ENCODE measurements around the gene AOPEP. TPM values are rescaled to one million over a fixed set of nuclear protein-coding genes. Genes with fewer than 3 reads are reported as not detected.

Gene AOPEP
- total RNA-seq, 6 donors from 2014 or later, result 55.4 to 410 (median 111) TPM

- Histone ChIP-seq H3K27ac (peak overlapping the region in 1 of 4 donors; percentile 19), H3K4me3 (no peak overlapping the region), H3K4me1 (peaks cover 5 to 31% (median 20%) of the 10 kb centered on the region in 4 donors), H3K27me3 (no peaks in the 10 kb centered on the region), H3K9me3 (peaks cover 0 to 5% (median 0%) of the 10 kb centered on the region in 4 donors), H3K36me3 (no peaks in the 10 kb centered on the region)
- WGBS, 2 donors, result 83 to 84% methylated on average over 4 of the region's 4 CpGs
- TF ChIP-seq POLR2AphosphoS5 (IDR thresholded peaks at IDR 0.05) (no peak), POLR2A (IDR thresholded peaks at IDR 0.05) (no peak), CTCF (IDR thresholded peaks at IDR 0.05) (no peak), EP300 (IDR thresholded peaks at IDR 0.05) (no peak)
- no peak for DNase-seq
- ATAC-seq (ENCODE audit: low FRiP score in 2 of 2), result no peak
These were observed 159.5 kb downstream of the AOPEP start for GRCh38 chr9:94885854-94886447.

GRCh38 chr9:94887721-94888120 lies 161.2 kb downstream of the AOPEP start:
- 67 to 86% methylated on average over 2 of the region's 2 CpGs for WGBS, 2 donors
- Histone ChIP-seq H3K27ac (peak overlapping the region in 1 of 4 donors; percentile 35), H3K4me1 (peaks cover 5 to 23% (median 17%) of the 10 kb centered on the region in 4 donors), H3K9me3 (peaks cover 0 to 10% (median 0%) of the 10 kb centered on the region in 4 donors), H3K4me3 (no peak overlapping the region), H3K36me3 (no peaks in the 10 kb centered on the region), H3K27me3 (no peaks in the 10 kb centered on the region)
- TF ChIP-seq POLR2A (IDR thresholded peaks at IDR 0.05) (no peak), POLR2AphosphoS5 (IDR thresholded peaks at IDR 0.05) (no peak), EP300 (IDR thresholded peaks at IDR 0.05) (no peak), CTCF (IDR thresholded peaks at IDR 0.05) (no peak)
- no peak for DNase-seq
- ATAC-seq (ENCODE audit: low FRiP score in 2 of 2), result no peak

GRCh38 chr9:94888775-94889174 lies 162.3 kb downstream of the AOPEP start:
- H3K4me1 ChIP-seq, result peaks cover 5 to 15% (median 10%) of the 10 kb centered on the region in 4 donors
- no peak overlapping the region for H3K4me3 ChIP-seq
- H3K9me3 ChIP-seq, result peaks cover 0 to 10% (median 0%) of the 10 kb centered on the region in 4 donors
- TF ChIP-seq POLR2AphosphoS5 (IDR thresholded peaks at IDR 0.05) (no peak), POLR2A (IDR thresholded peaks at IDR 0.05) (no peak), EP300 (IDR thresholded peaks at IDR 0.05) (no peak)
- DNase-seq (no peak), ATAC-seq (ENCODE audit: low FRiP score in 2 of 2) (no peak)
- no peaks in the 10 kb centered on the region for H3K36me3 ChIP-seq
- WGBS, 2 donors, result 90 to 98% methylated on average over 8 of the region's 8 CpGs
- H3K27ac ChIP-seq, result no peak overlapping the region
- H3K27me3 ChIP-seq, result no peaks in the 10 kb centered on the region

GRCh38 chr9:94889628-94890027 lies 163.1 kb downstream of the AOPEP start:
- peaks cover 0 to 10% (median 0%) of the 10 kb centered on the region in 4 donors for H3K9me3 ChIP-seq
- H3K27ac ChIP-seq, result no peak overlapping the region
- no peaks in the 10 kb centered on the region for H3K36me3 ChIP-seq
- DNase-seq (no peak), ATAC-seq (ENCODE audit: low FRiP score in 2 of 2) (no peak)
- H3K4me3 ChIP-seq, result no peak overlapping the region
- H3K4me1 ChIP-seq, result peaks cover 8 to 12% (median 10%) of the 10 kb centered on the region in 4 donors
- 96 to 98% methylated on average over 3 of the region's 3 CpGs for WGBS, 2 donors
- no peaks in the 10 kb centered on the region for H3K27me3 ChIP-seq
- TF ChIP-seq EP300 (IDR thresholded peaks at IDR 0.05), result no peak
- no peak for TF ChIP-seq CTCF (IDR thresholded peaks at IDR 0.05)
- no peak for TF ChIP-seq POLR2AphosphoS5 (IDR thresholded peaks at IDR 0.05)
- TF ChIP-seq POLR2A (IDR thresholded peaks at IDR 0.05), result no peak

- peaks cover 0 to 10% (median 0%) of the 10 kb centered on the region in 4 donors for H3K9me3 ChIP-seq
- H3K27ac ChIP-seq, result no peak overlapping the region
- H3K27me3 ChIP-seq, result no peaks in the 10 kb centered on the region
- peaks cover 0 to 7% (median 0%) of the 10 kb centered on the region in 4 donors for H3K4me1 ChIP-seq
- H3K4me3 ChIP-seq, result no peak overlapping the region
- DNase-seq (no peak), ATAC-seq (ENCODE audit: low FRiP score in 2 of 2) (no peak)
- WGBS, 2 donors, result 98 to 100% methylated on average over 1 of the region's 1 CpG
- no peaks in the 10 kb centered on the region for H3K36me3 ChIP-seq
- TF ChIP-seq POLR2AphosphoS5 (IDR thresholded peaks at IDR 0.05) (no peak), CTCF (IDR thresholded peaks at IDR 0.05) (no peak), EP300 (IDR thresholded peaks at IDR 0.05) (no peak), POLR2A (IDR thresholded peaks at IDR 0.05) (no peak)
These were observed 164.7 kb downstream of the AOPEP start for GRCh38 chr9:94891183-94891582.

Measured in upper lobe of left lung (tissue), 6 donors.